Lung (tissue), 12 donors: ENCODE measurements around the gene ADAMTS7. TPM values are rescaled to one million over a fixed set of nuclear protein-coding genes. Genes with fewer than 3 reads are reported as not detected.
"Not testable (repeated sequence)": the region's sequence is repeated elsewhere in the genome, so short reads cannot be mapped to it uniquely, and the experiment has no call there.

Experiments used
- ATAC-seq: fragments of 200-7000 bp; cut with Tn5 transposase; one replicate; pipeline ENCODE4 v1.9.1; 2020; ENCODE audit warnings: moderate number of reproducible peaks; ENCODE audit not compliant: insufficient read depth, low FRiP score
- DNase-seq, 3 donors: peaks; one replicate each; pipeline ENCODE4 v3.0.0-alpha.2; 2013 to 2017
- H3K27ac ChIP-seq, 2 donors: one replicate each; pipeline ENCODE4 v1.5.1; 2013; ENCODE audit warnings: mild to moderate bottlenecking in 2 of 2, moderate library complexity in 2 of 2, control low read depth in 1 of 2, inconsistent platforms in 1 of 2, low read depth in 1 of 2, low read length in 1 of 2
- H3K27me3 ChIP-seq, 3 donors: one replicate each; pipeline ENCODE4 v1.5.1; 2013; ENCODE audit warnings: low read length in 2 of 3; ENCODE audit not compliant: control insufficient read depth in 3 of 3, insufficient read depth in 3 of 3
- H3K36me3 ChIP-seq, 4 donors: one replicate each; pipeline ENCODE4 v1.5.1; 2013; ENCODE audit warnings: low read length in 4 of 4, mild to moderate bottlenecking in 1 of 4, moderate library complexity in 1 of 4; ENCODE audit not compliant: control insufficient read depth in 4 of 4, insufficient read depth in 4 of 4
- H3K4me1 ChIP-seq, 5 donors: one replicate each; pipeline ENCODE4 v1.5.1; 2013; ENCODE audit warnings: low read length in 5 of 5, mild to moderate bottlenecking in 2 of 5, moderate library complexity in 1 of 5; ENCODE audit not compliant: control insufficient read depth in 5 of 5, insufficient read depth in 5 of 5
- H3K4me3 ChIP-seq: one replicate; pipeline ENCODE4 v1.5.1; 2013; ENCODE audit warnings: mild to moderate bottlenecking, control low read depth, moderate library complexity
- H3K9ac ChIP-seq, 2 donors: one replicate each; pipeline ENCODE4 v1.5.1; 2013; ENCODE audit warnings: low read length in 2 of 2, control low read depth in 1 of 2; ENCODE audit not compliant: insufficient read depth in 1 of 2
- H3K9me3 ChIP-seq, 4 donors: one replicate each; pipeline ENCODE4 v1.5.1; 2013; ENCODE audit warnings: low read length in 3 of 4, mild to moderate bottlenecking in 1 of 4, moderate library complexity in 1 of 4; ENCODE audit not compliant: control insufficient read depth in 4 of 4, insufficient read depth in 3 of 4
- WGBS, 2 donors: extraction: QIAGEN DNeasy Blood & Tissue Kit; methylation state at CpG; one replicate each; pipeline ENCODE4 v1.1.7; 2013; 5-methylcytosine and 5-hydroxymethylcytosine counted together
- polyA plus RNA-seq, 2 donors: library from polyadenylated mRNA; stranded (reverse); fragments of 200-250 nt; gene quantifications; one replicate each; pipeline ENCODE4 v1.2.1, GENCODE V29; 2013
- total RNA-seq, 2 donors: library from RNA; depleted of rRNA in 1 of 2; stranded (reverse); fragments of >200 nt in 1 of 2; gene quantifications; one replicate each; pipeline ENCODE4 v1.2.1, GENCODE V29; 2014 to 2021
- TF ChIP-seq, protein P1 (sequence below): IDR thresholded peaks from 2 replicates; pipeline ENCODE4 v1.5.1; 2012; ENCODE audit warnings: mild to moderate bottlenecking; ENCODE audit errors: control extremely low read depth, extremely low read depth
- donor health status: control.
- donor health status: control.
- donor health status: Bipolar disorder and iron deficiency.
- donor health status: healthy.
- donor health status: DM: yes; HTN: yes; CAD: no.

Gene ADAMTS7
- total and polyA plus RNA-seq, 4 donors, result 3.3 to 13.1 (median 5.2) TPM

DNA sequence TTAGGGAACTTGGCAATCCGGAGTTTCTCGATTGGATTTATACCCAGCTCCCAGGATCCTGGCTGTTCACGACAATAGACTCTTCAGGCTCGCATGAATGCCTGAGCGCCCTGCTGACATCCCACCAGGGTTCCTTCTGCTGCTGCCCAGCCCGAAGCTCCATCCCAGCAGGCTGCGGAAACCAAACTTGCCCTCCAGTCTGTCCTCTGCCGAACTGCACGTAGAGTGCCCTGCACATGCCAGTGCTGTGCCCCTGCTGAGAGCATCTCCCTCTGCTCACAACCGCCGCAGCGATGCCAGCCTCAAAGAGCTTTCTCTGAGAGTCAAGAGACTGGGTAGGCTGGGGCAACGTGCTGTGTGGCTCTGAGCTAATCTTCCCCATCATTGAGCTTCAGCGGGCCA lies 6.9 kb downstream of the ADAMTS7 start:
- Histone ChIP-seq H3K4me1 (peaks cover 0 to 2% (median 0%) of the 10 kb centered on the region in 5 donors), H3K9me3 (peaks cover 0 to 5% (median 1%) of the 10 kb centered on the region in 4 donors), H3K9ac (no peak overlapping the region), H3K27me3 (no peaks in the 10 kb centered on the region), H3K4me3 (no peak overlapping the region), H3K27ac (no peak overlapping the region), H3K36me3 (no peaks in the 10 kb centered on the region)
- DNase-seq (no peak), ATAC-seq (no peak)
- WGBS, 2 donors, result 76 to 80% methylated on average over 14 of the region's 14 CpGs
- TF ChIP-seq, protein P1, sequence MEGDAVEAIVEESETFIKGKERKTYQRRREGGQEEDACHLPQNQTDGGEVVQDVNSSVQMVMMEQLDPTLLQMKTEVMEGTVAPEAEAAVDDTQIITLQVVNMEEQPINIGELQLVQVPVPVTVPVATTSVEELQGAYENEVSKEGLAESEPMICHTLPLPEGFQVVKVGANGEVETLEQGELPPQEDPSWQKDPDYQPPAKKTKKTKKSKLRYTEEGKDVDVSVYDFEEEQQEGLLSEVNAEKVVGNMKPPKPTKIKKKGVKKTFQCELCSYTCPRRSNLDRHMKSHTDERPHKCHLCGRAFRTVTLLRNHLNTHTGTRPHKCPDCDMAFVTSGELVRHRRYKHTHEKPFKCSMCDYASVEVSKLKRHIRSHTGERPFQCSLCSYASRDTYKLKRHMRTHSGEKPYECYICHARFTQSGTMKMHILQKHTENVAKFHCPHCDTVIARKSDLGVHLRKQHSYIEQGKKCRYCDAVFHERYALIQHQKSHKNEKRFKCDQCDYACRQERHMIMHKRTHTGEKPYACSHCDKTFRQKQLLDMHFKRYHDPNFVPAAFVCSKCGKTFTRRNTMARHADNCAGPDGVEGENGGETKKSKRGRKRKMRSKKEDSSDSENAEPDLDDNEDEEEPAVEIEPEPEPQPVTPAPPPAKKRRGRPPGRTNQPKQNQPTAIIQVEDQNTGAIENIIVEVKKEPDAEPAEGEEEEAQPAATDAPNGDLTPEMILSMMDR, result no peak

DNA sequence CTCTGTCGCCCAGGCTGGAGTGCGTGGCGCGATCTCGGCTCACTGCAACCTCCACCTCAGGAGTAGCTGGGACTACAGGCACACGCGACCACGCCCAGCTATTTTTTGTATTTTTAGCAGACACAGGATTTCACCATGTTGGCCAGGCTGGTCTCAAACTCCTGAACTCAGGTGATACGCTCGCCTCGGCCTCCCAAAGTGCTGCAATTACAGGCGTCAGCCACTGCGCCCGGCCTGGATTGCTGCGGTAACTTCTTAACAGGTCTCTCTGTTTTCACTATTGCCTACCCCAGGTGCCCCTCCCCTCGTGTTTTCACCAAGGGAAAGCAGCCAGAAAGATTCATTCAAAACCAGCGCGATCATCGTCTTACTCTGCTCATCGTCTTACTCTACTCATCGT lies 10.5 kb downstream of the ADAMTS7 start:
- H3K4me3 ChIP-seq, result no peak overlapping the region
- WGBS, 2 donors, result 95 to 96% methylated on average over 21 of the region's 21 CpGs
- no peak overlapping the region for H3K27ac ChIP-seq
- TF ChIP-seq, protein P1, result no peak
- no peaks in the 10 kb centered on the region for H3K4me1 ChIP-seq
- no peaks in the 10 kb centered on the region for H3K9me3 ChIP-seq
- no peaks in the 10 kb centered on the region for H3K27me3 ChIP-seq
- DNase-seq, result no peak
- no peak overlapping the region for H3K9ac ChIP-seq
- H3K36me3 ChIP-seq, result peaks cover 0 to 6% (median 2%) of the 10 kb centered on the region in 4 donors
- no peak for ATAC-seq

DNA sequence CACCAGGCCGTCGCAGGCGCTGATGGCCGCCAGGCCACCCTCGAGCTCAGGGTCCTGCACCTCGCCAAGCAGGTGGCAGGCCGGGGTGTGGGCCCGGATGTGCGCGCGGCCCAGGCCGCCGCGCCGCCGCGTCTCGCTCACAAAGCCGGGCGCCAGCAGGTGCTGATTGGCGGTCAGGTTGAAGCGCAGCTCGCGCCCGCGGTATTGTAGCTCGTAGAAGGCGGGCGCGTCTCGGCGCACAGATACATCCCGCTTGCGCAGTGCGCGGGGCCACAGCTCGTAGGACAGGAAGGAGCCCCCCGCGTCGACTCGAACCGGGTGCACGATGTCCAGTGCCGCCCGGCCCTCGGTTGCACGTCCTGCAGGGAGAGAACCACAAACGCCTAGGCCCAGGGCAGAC lies 11.1 kb downstream of the ADAMTS7 start:
- Histone ChIP-seq H3K4me1 (no peaks in the 10 kb centered on the region), H3K27me3 (no peaks in the 10 kb centered on the region), H3K27ac (no peak overlapping the region), H3K36me3 (peaks cover 0 to 6% (median 2%) of the 10 kb centered on the region in 4 donors), H3K4me3 (no peak overlapping the region), H3K9ac (no peak overlapping the region), H3K9me3 (no peaks in the 10 kb centered on the region)
- TF ChIP-seq, protein P1, result no peak
- DNase-seq, result no peak
- ATAC-seq, result no peak
- WGBS, 2 donors, result 87 to 92% methylated on average over 48 of the region's 48 CpGs

DNA sequence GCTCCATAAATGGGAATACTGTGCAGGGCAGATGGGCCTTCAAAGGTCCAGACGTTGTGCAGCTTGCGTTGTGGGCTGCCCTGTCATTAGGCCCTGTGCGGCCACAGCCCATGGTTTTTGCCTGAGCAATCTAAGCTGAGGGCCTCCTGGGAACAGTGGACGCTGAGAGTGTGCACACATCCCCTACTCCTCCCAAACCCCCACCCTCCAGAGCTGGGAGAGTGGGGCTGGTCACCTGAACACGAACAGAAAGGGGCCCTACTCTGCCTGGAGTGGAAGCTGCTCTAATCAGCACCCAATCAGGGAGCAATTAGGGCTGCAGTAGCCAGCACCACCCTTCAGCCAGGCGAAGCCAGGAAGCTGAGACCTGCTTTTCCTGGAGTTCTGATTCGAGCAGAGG lies 12.2 kb downstream of the ADAMTS7 start:
- H3K27me3 ChIP-seq, H3K4me3 ChIP-seq, DNase-seq, H3K36me3 ChIP-seq, H3K27ac ChIP-seq, H3K4me1 ChIP-seq, H3K9ac ChIP-seq, ATAC-seq, H3K9me3 ChIP-seq: not testable (repeated sequence)
- WGBS, 2 donors, result 64 to 66% methylated on average over 2 of the region's 7 CpGs

DNA sequence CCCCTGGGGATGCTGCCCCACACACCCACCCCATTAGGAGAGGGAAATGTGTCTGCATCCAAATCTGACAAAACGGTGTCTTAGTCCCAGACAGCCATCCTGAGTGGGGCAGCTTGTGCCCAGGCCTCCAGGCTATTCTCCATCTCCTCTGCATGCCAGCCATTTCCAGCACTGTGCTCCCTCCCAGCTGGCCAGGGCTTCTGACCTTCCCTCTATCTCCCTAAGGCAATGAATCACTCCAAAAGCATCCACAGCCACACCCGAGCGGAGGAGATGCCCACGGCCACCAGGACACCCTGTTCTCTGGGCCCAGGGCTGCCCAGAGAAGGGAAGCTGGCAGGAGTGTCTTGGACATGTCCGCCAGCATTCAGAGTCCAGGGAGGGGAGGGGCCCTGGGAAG lies 12.9 kb downstream of the ADAMTS7 start:
- WGBS, 2 donors, result 75 to 89% methylated on average over 5 of the region's 5 CpGs
- not testable (repeated sequence) for H3K27me3 ChIP-seq, DNase-seq, H3K4me1 ChIP-seq, H3K36me3 ChIP-seq, H3K9me3 ChIP-seq, H3K9ac ChIP-seq, ATAC-seq, H3K4me3 ChIP-seq, H3K27ac ChIP-seq
